NCI-H2196 treated with DMSO at 0.1 percent for 48 hours (cell line): ENCODE measurements around the gene FADS1.

Experiments used
- DNase-seq: peaks from one replicate; lab custom pipeline; 2025; ENCODE audit not compliant: unreplicated experiment; lab: John Stamatoyannopoulos, UW

FADS1 gene

DNA sequence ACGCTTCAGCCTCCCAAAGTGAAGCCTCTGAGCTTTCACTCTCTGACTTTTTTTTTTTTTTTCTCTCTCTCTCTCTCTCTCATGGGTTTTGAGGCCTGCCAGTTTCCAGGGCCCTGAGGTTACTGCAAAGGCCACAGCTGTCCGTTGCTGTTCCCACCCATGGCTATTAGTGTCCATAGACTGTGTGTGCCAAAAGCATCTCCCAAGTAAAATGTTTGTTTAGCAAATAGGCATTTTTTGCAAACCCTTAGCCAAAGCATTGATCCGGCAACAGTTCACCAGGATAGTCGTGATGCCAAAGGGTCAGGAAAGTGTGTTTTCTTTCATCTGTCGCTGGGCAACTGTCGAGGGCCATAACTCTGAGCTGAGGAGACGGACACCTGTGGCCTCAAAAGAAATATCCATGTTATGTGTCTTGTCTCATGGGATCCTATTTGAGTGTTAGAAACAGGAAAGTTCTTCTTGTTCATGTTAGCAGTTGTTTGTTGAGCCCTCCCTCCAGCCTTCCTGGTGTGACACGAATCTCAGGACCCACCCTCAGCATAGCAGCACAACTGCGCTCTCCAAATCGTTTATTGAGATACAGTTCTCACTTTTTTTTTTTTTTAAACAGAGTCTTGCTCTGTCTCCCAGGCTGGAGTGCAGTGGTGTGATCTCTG is 29.7 kb upstream of the FADS1 start:
- no peak for DNase-seq

GRCh38 chr11:61844909-61845565 is 28.2 kb upstream of the FADS1 start:
- no peak for DNase-seq

- DNase-seq = no peak
Observed at GRCh38 chr11:61842528-61842820, 25.7 kb upstream of the FADS1 start.

GRCh38 chr11:61841636-61842527 is 25.1 kb upstream of the FADS1 start:
- no peak for DNase-seq

DNA sequence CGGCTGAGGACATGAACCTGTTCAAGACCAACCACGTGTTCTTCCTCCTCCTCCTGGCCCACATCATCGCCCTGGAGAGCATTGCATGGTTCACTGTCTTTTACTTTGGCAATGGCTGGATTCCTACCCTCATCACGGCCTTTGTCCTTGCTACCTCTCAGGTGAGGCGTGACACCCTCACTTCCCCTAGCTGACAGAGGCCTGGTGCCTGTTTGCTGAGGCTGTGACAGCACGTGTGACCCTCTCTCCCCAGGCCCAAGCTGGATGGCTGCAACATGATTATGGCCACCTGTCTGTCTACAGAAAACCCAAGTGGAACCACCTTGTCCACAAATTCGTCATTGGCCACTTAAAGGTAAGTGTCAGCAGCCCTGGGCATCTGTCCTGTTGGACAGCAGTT is 23.6 kb upstream of the FADS1 start:
- no peak for DNase-seq

DNA sequence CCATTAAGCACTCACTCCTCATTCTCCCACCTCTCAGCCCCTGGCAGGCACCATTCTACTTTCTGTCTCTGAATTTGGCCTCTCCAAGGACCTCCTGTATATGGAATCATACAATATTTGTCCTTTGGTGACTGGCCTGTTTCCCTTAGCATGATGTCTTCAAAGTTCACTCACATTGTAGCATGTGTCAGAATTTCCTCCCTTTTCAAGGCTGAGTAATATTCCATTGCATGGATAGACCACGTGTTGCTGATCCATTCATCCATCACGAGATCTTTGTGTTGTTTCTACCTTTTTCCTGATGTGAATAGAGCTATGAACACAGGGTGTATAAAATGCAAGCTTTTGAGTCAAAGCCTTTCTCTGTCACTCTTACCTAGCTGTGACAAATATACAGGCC is 22.9 kb upstream of the FADS1 start:
- no peak for DNase-seq

GRCh38 chr11:61838921-61839320 is 22.1 kb upstream of the FADS1 start:
- DNase-seq = no peak

- no peak for DNase-seq
Observed at GRCh38 chr11:61838501-61838900, 21.7 kb upstream of the FADS1 start.

- no peak for DNase-seq
Observed at GRCh38 chr11:61837411-61838005, 20.7 kb upstream of the FADS1 start.

- DNase-seq = no peak
Observed at GRCh38 chr11:61836193-61836592, 19.4 kb upstream of the FADS1 start.

- peak; percentile 56 for DNase-seq
Observed at GRCh38 chr11:61834278-61835048, 17.7 kb upstream of the FADS1 start.

DNA sequence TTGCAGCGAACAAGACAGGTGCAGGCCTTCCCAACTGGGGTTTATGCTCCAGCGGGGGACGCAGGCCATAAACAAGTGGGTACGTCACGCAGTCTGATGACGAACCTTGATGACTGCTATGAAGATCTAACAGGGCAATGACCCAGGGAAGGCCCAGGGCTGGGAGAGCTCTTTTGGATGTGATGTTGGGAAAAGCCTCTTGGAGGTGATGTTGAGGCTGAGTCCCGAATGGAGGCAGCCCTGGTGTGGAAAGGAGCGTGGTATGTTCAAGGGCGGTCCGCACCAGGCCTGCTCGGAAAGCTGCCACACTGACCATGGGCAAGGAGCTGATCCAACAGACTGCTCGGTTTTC is 17.1 kb upstream of the FADS1 start:
- no peak for DNase-seq

GRCh38 chr11:61833471-61833870 is 16.7 kb upstream of the FADS1 start:
- peak; percentile 43 for DNase-seq

DNA sequence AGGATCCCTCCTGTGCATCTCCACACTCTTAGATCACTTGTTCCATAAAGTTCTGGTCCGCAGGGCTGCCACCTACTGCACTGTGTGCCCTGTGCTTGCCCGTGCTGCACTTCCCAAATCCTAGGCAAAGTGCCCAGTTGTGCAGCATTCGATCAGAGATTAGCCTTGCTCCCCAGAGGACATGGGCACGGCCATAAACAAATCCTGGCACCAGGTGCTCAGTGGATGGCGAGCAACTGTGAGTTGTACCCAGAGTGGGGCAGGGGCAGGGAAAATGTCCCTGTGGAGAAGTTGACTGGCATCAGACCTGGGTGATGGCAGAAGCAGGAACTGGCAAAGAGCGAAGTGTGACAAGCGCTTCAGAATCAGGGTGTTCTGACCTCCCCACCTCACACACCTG is 16.0 kb upstream of the FADS1 start:
- DNase-seq = peak; percentile 38

DNA sequence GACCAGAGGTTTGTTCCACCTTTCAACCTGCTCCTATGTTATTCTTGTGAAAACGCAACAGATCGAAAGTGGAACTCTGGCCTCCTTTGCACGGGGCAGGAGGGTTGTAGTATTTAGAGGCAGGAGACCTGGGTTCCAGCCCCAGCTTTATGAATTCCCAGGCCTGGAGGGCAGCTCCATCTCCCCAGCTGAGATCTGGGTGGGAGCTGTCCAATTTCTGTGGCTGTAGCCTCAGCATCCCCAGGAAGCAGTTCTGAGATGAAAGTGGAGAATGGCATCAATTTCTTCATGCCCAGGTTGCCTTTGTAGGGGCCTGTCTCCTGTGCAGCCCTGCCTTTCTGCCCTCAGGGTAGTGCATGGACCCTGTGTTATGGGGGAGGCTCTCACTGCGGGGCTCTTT is 15.4 kb upstream of the FADS1 start:
- DNase-seq = no peak

DNA sequence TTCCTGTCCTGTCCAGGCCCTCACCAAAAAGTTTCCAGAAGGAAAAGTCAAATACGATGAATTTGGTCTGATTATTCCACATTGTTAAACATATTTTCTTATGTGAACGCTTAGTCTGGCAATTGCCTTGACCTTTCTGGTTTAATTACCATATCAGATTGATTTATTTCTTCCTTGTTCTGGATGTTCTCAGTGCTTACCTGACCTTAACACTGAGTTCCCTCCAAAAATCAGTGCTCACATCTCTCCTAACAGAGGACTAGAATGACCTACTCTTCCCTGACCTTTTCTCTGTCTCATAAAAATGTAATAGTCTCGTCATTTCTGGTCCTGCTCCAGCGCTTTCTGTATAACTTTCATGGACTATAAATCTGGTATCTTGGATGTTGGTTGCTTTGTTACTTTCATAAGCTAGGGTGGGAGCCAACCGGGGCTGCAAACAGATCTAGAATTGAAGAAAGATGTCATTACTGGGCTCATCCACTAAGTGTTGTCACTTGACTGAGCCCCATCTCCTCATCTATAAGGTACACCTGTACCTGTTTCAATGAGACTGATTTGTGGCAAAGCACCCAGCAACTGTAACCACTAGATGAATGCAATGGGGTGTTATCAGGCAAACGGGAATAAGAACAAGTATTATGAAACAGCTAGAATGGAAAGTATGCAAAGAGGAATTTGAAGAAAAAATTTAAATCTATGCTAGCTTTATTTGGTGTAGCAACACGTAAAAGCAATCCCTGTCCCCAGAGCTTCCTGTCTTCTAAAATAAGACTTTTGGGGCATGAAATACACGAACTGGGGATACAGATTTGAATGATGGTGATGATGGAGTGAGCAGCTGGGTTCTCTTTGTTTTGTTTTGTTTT is 13.7 kb upstream of the FADS1 start:
- DNase-seq = no peak

DNA sequence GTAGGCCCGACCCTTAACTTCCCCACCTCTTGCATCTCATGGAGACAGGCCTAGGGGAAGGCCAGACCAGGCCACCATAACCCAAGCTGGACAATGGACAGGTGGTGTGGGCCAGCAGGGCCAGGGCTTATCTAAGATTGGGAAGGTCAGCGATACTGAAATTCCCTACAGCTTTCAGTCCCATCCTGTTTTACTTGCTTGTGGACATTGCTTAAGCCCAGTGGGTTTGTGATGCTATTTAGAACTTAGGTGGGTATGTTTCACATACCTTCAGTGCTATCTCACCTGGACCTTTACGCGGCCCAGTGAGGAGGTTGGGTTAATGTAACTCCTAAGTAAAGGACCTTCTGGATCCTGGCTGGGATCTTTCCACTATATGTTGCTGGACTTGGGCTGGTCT is 13.0 kb upstream of the FADS1 start:
- no peak for DNase-seq

DNA sequence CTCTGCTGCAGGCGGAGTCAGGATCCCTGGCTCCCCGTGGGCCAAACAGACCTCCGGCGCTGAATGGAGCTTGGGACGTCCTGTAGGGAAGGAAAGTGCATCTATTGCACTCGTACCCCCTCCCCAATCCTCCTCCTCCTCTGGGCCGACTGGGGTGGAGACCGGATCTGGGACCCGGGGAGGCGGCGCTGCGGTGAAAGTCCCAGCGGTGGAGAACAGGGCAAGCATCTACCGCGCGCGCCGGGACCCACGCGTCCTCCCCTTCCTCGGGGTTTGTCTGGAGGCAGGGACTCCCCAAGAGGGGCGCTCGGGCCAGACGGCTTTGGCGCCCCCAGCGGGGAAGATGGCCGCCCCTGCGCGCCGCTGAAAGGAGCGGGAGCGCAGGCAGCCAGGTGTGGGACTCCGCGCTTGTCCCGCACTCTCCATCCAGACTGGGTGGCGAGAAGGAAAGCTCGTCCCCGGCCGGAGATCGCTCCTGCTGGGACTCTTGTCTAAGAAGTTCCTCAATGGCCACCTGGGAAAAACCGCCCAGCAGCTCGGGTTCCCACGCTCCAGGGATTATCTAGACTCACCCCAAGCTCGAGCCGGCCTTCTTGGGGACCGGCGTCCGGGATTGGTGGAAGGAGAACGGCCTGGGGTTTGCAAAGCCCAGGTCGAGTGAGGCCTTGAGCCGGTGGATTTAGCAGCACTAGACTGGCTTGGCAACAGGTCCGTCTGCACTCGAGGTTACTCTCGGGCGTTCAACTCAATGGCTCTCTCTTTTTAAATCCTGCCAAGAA is 12.0 kb upstream of the FADS1 start:
- no peak for DNase-seq

GRCh38 chr11:61828379-61828628 is 11.5 kb upstream of the FADS1 start:
- DNase-seq = no peak
